ENCODE data around the gene CP.

CP gene

DNA sequence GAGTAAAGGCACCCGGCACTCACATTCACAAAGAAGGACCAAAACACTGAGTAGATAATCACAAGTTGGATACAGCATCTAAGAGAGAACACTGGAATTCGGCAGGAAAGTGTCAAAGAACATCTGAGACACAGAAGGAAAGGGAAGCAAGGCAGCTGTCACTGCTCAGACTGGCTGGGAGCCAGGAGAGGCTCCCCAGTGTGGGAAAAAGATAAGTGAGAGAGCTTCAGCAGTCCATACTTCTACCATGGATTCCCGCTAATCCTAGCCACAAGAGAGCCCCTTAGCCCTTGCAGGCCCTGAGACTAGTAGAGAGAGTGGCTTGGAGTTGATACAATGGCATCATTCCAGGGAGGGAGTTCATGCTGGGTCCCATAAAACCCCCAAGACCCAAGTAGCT lies 36.7 kb upstream of the CP start:
- 14% methylated on average over 1 of the region's 3 CpGs for WGBS (ENCODE audit: insufficient coverage)
- Histone ChIP-seq H3K36me3 (ENCODE audit: control insufficient read depth in 4 of 4, insufficient read depth in 4 of 4, low read length in 3 of 4) (no peaks in the 10 kb centered on the region), H3K4me3 (ENCODE audit: control insufficient read depth in 1 of 7, extremely low read depth in 1 of 7, insufficient read depth in 4 of 7, low read depth in 2 of 7, low read length in 6 of 7) (no peak overlapping the region), H3K27me3 (replicated peaks in 2 of 5; ENCODE audit: control insufficient read depth in 4 of 5, insufficient read depth in 5 of 5, low read length in 4 of 5) (no peaks in the 10 kb centered on the region), H3K4me1 (ENCODE audit: control extremely low read depth in 1 of 4, control insufficient read depth in 4 of 4, insufficient read depth in 4 of 4, low read length in 3 of 4) (peaks cover 0 to 9% (median 2%) of the 10 kb centered on the region in 4 experiments), H3K27ac (ENCODE audit: insufficient read depth in 1 of 2, low read depth in 1 of 2, low read length in 2 of 2, poor library complexity in 1 of 2, severe bottlenecking in 2 of 2) (no peak overlapping the region), H3K9me3 (ENCODE audit: control extremely low read depth in 1 of 5, control insufficient read depth in 4 of 5, insufficient read depth in 2 of 5, low read depth in 1 of 5, low read length in 4 of 5) (no peaks in the 10 kb centered on the region)
- DNase-seq: no peak
- CTCF ChIA-PET: no interaction called here
- POLR2A ChIA-PET: no interaction called here

GRCh38 chr3:149252272-149252671 lies 30.6 kb upstream of the CP start:
- Histone ChIP-seq H3K36me3 (ENCODE audit: control insufficient read depth in 4 of 4, insufficient read depth in 4 of 4, low read length in 3 of 4) (no peaks in the 10 kb centered on the region), H3K27ac (ENCODE audit: insufficient read depth in 1 of 2, low read depth in 1 of 2, low read length in 2 of 2, poor library complexity in 1 of 2, severe bottlenecking in 2 of 2) (no peak overlapping the region), H3K9me3 (ENCODE audit: control extremely low read depth in 1 of 5, control insufficient read depth in 4 of 5, insufficient read depth in 2 of 5, low read depth in 1 of 5, low read length in 4 of 5) (no peaks in the 10 kb centered on the region), H3K4me1 (ENCODE audit: control extremely low read depth in 1 of 4, control insufficient read depth in 4 of 4, insufficient read depth in 4 of 4, low read length in 3 of 4) (peaks cover 8 to 20% (median 10%) of the 10 kb centered on the region in 4 experiments), H3K4me3 (ENCODE audit: control insufficient read depth in 1 of 7, extremely low read depth in 1 of 7, insufficient read depth in 4 of 7, low read depth in 2 of 7, low read length in 6 of 7) (no peak overlapping the region), H3K27me3 (replicated peaks in 2 of 5; ENCODE audit: control insufficient read depth in 4 of 5, insufficient read depth in 5 of 5, low read length in 4 of 5) (no peaks in the 10 kb centered on the region)
- POLR2A ChIA-PET: no interaction called here
- WGBS (ENCODE audit: insufficient coverage): 0% methylated on average over 1 of the region's 2 CpGs
- CTCF ChIA-PET: no interaction called here
- DNase-seq: peak in 2 of 3 donors; percentile 38 to 49

GRCh38 chr3:149251186-149251585 lies 29.6 kb upstream of the CP start:
- Histone ChIP-seq H3K4me3 (ENCODE audit: control insufficient read depth in 1 of 7, extremely low read depth in 1 of 7, insufficient read depth in 4 of 7, low read depth in 2 of 7, low read length in 6 of 7) (no peak overlapping the region), H3K27ac (ENCODE audit: insufficient read depth in 1 of 2, low read depth in 1 of 2, low read length in 2 of 2, poor library complexity in 1 of 2, severe bottlenecking in 2 of 2) (no peak overlapping the region), H3K36me3 (ENCODE audit: control insufficient read depth in 4 of 4, insufficient read depth in 4 of 4, low read length in 3 of 4) (no peaks in the 10 kb centered on the region), H3K4me1 (ENCODE audit: control extremely low read depth in 1 of 4, control insufficient read depth in 4 of 4, insufficient read depth in 4 of 4, low read length in 3 of 4) (peaks cover 8 to 20% (median 10%) of the 10 kb centered on the region in 4 experiments), H3K27me3 (replicated peaks in 2 of 5; ENCODE audit: control insufficient read depth in 4 of 5, insufficient read depth in 5 of 5, low read length in 4 of 5) (no peaks in the 10 kb centered on the region), H3K9me3 (ENCODE audit: control extremely low read depth in 1 of 5, control insufficient read depth in 4 of 5, insufficient read depth in 2 of 5, low read depth in 1 of 5, low read length in 4 of 5) (no peaks in the 10 kb centered on the region)
- no peak for DNase-seq
- ChIA-PET CTCF (no interaction called here), POLR2A (no interaction called here)
- 100% methylated on average over 1 of the region's 3 CpGs for WGBS (ENCODE audit: insufficient coverage)

- no peak overlapping the region for H3K4me3 ChIP-seq (ENCODE audit: control insufficient read depth in 1 of 7, extremely low read depth in 1 of 7, insufficient read depth in 4 of 7, low read depth in 2 of 7, low read length in 6 of 7)
- H3K9me3 ChIP-seq (ENCODE audit: control extremely low read depth in 1 of 5, control insufficient read depth in 4 of 5, insufficient read depth in 2 of 5, low read depth in 1 of 5, low read length in 4 of 5): no peaks in the 10 kb centered on the region
- DNase-seq: peak; percentile 29 to 68 (median 56)
- no peak overlapping the region for H3K27ac ChIP-seq (ENCODE audit: insufficient read depth in 1 of 2, low read depth in 1 of 2, low read length in 2 of 2, poor library complexity in 1 of 2, severe bottlenecking in 2 of 2)
- H3K27me3 ChIP-seq (replicated peaks in 2 of 5; ENCODE audit: control insufficient read depth in 4 of 5, insufficient read depth in 5 of 5, low read length in 4 of 5): no peaks in the 10 kb centered on the region
- CTCF ChIA-PET: interaction anchor here (1.5 kb wide), 1 partner anchor 9 kb away, joined by 3 read pairs; no protein-coding TSS in a partner anchor
- no peaks in the 10 kb centered on the region for H3K36me3 ChIP-seq (ENCODE audit: control insufficient read depth in 4 of 4, insufficient read depth in 4 of 4, low read length in 3 of 4)
- peaks cover 8 to 21% (median 16%) of the 10 kb centered on the region in 4 experiments for H3K4me1 ChIP-seq (ENCODE audit: control extremely low read depth in 1 of 4, control insufficient read depth in 4 of 4, insufficient read depth in 4 of 4, low read length in 3 of 4)
- 60% methylated on average over 1 of the region's 5 CpGs for WGBS (ENCODE audit: insufficient coverage)
- POLR2A ChIA-PET: no interaction called here
Measured at GRCh38 chr3:149247929-149248691, 26.5 kb upstream of the CP start.

GRCh38 chr3:149247008-149247710 lies 25.5 kb upstream of the CP start:
- Histone ChIP-seq H3K36me3 (ENCODE audit: control insufficient read depth in 4 of 4, insufficient read depth in 4 of 4, low read length in 3 of 4) (no peaks in the 10 kb centered on the region), H3K27ac (ENCODE audit: insufficient read depth in 1 of 2, low read depth in 1 of 2, low read length in 2 of 2, poor library complexity in 1 of 2, severe bottlenecking in 2 of 2) (no peak overlapping the region), H3K27me3 (replicated peaks in 2 of 5; ENCODE audit: control insufficient read depth in 4 of 5, insufficient read depth in 5 of 5, low read length in 4 of 5) (no peaks in the 10 kb centered on the region), H3K4me3 (ENCODE audit: control insufficient read depth in 1 of 7, extremely low read depth in 1 of 7, insufficient read depth in 4 of 7, low read depth in 2 of 7, low read length in 6 of 7) (no peak overlapping the region), H3K4me1 (ENCODE audit: control extremely low read depth in 1 of 4, control insufficient read depth in 4 of 4, insufficient read depth in 4 of 4, low read length in 3 of 4) (peaks cover 8 to 21% (median 13%) of the 10 kb centered on the region in 4 experiments), H3K9me3 (ENCODE audit: control extremely low read depth in 1 of 5, control insufficient read depth in 4 of 5, insufficient read depth in 2 of 5, low read depth in 1 of 5, low read length in 4 of 5) (no peaks in the 10 kb centered on the region)
- CTCF ChIA-PET: interaction anchor here (1.0 kb wide), 1 partner anchor 106 kb away, joined by 3 read pairs; no protein-coding TSS in a partner anchor
- DNase-seq: no peak
- WGBS (ENCODE audit: insufficient coverage): 97% methylated on average over 5 of the region's 6 CpGs
- POLR2A ChIA-PET: no interaction called here

- no peaks in the 10 kb centered on the region for H3K27me3 ChIP-seq (replicated peaks in 2 of 5; ENCODE audit: control insufficient read depth in 4 of 5, insufficient read depth in 5 of 5, low read length in 4 of 5)
Measured at GRCh38 chr3:149245738-149246451, 24.3 kb upstream of the CP start.

More at GRCh38 chr3:149245738-149246451, 24.3 kb upstream of the CP start:
- POLR2A ChIA-PET: no interaction called here
- H3K4me3 ChIP-seq (ENCODE audit: control insufficient read depth in 1 of 7, extremely low read depth in 1 of 7, insufficient read depth in 4 of 7, low read depth in 2 of 7, low read length in 6 of 7): peak overlapping the region in 4 of 7 experiments; percentile 30 to 65 (median 44)
- H3K4me1 ChIP-seq (ENCODE audit: control extremely low read depth in 1 of 4, control insufficient read depth in 4 of 4, insufficient read depth in 4 of 4, low read length in 3 of 4): peaks cover 8 to 21% (median 12%) of the 10 kb centered on the region in 4 experiments
- peak; percentile 14 to 50 (median 40) for DNase-seq
- H3K9me3 ChIP-seq (ENCODE audit: control extremely low read depth in 1 of 5, control insufficient read depth in 4 of 5, insufficient read depth in 2 of 5, low read depth in 1 of 5, low read length in 4 of 5): no peaks in the 10 kb centered on the region
- H3K36me3 ChIP-seq (ENCODE audit: control insufficient read depth in 4 of 4, insufficient read depth in 4 of 4, low read length in 3 of 4): no peaks in the 10 kb centered on the region
- 50% methylated on average over 2 of the region's 3 CpGs for WGBS (ENCODE audit: insufficient coverage)
- no peak overlapping the region for H3K27ac ChIP-seq (ENCODE audit: insufficient read depth in 1 of 2, low read depth in 1 of 2, low read length in 2 of 2, poor library complexity in 1 of 2, severe bottlenecking in 2 of 2)
- CTCF ChIA-PET: interaction anchor here (0.7 to 1.0 kb wide), 3 partner anchors 11 to 105 kb away, joined by 3 to 4 read pairs (median 3); no protein-coding TSS in a partner anchor
